ENCODE data around the gene PRKCH. TPM values are rescaled to one million over a fixed set of nuclear protein-coding genes. Genes with fewer than 3 reads are reported as not detected.

PRKCH gene
- total and polyA plus RNA-seq, 2 donors (not counting 3 experiments of a cell fraction or from before 2014, with no cell fraction given), result 97.7 to 103 TPM

GRCh38 chr14:61555056-61555838 is 233.9 kb downstream of the PRKCH start:
- ChIA-PET CTCF (no interaction called here), POLR2A (no interaction called here)
- DNase-seq (ENCODE audit: low read depth, low spot score) (no peak), FAIRE-seq (no peak)
- Histone ChIP-seq H3K9me3 (replicated peaks; ENCODE audit: control insufficient read depth, insufficient read depth, low read length) (no peaks in the 10 kb centered on the region), H4K20me1 (replicated peaks; ENCODE audit: control insufficient read depth, extremely low read depth, insufficient read depth, low read length) (no peaks in the 10 kb centered on the region), H3K4me2 (ENCODE audit: insufficient read depth, low read length) (no peak overlapping the region), H3K4me3 (replicated peaks in 1 of 3; ENCODE audit: insufficient read depth in 1 of 3, low read depth in 1 of 3, low read length in 3 of 3) (no peak overlapping the region), H2AFZ (ENCODE audit: low read depth, low read length) (no peak overlapping the region), H3K27me3 (ENCODE audit: control insufficient read depth in 2 of 2, insufficient read depth in 2 of 2, low read length in 2 of 2) (no peaks in the 10 kb centered on the region), H3K9ac (replicated peaks; ENCODE audit: extremely low read depth, insufficient read depth, low read length) (no peak overlapping the region), H3K27ac (ENCODE audit: insufficient read depth, low read depth, low read length) (no peak overlapping the region), H3K4me1 (ENCODE audit: control insufficient read depth, extremely low read depth, insufficient read depth, low read length) (peaks cover under 1% of the 10 kb centered on the region), H3K9me1 (replicated peaks; ENCODE audit: control insufficient read depth, extremely low read depth, insufficient read depth, low read length) (no peaks in the 10 kb centered on the region), H3K36me3 (ENCODE audit: control insufficient read depth in 2 of 2, extremely low read depth in 1 of 2, insufficient read depth in 2 of 2, low read length in 2 of 2) (peaks cover 3 to 6% of the 10 kb centered on the region in 2 experiments), H3K79me2 (ENCODE audit: control insufficient read depth, insufficient read depth, low read length) (no peaks in the 10 kb centered on the region)
- dilution Hi-C loops (cut with MboI; ENCODE audit: extremely low pct_ligation_motif_present, low sequenced_read_pairs), result no loop called here
- intact Hi-C loops (cut with micrococcal nuclease), result no loop called here
- TF ChIP-seq FOS (IDR thresholded peaks at IDR 0.05; ENCODE audit: borderline replicate concordance, insufficient read depth, low read length) (no peak), CTCF (IDR thresholded peaks at IDR 0.05; ENCODE audit: extremely low read depth in 1 of 2, insufficient read depth in 1 of 2, low read depth in 1 of 2, low read length in 2 of 2) (no peak), JUN (IDR thresholded peaks at IDR 0.05; ENCODE audit: borderline replicate concordance, insufficient read depth, insufficient read length, low read depth) (no peak), POLR2AphosphoS5 (IDR thresholded peaks at IDR 0.05; ENCODE audit: insufficient read depth, low read depth, low read length) (no peak), POLR2A (IDR thresholded peaks at IDR 0.05; ENCODE audit: low read depth, low read length) (no peak), MAX (IDR thresholded peaks at IDR 0.05; ENCODE audit: insufficient read depth, insufficient read length) (no peak), EZH2 (IDR thresholded peaks at IDR 0.05; ENCODE audit: borderline replicate concordance, low read depth, low read length, severe bottlenecking) (no peak), GATA2 (IDR thresholded peaks at IDR 0.05; ENCODE audit: insufficient read depth, insufficient read length, low read depth, low read length) (no peak), MYC (IDR thresholded peaks at IDR 0.05; ENCODE audit: low read depth, low read length) (no peak)
- no TSS peak for BruUV-seq (replicated peaks)
